ENCODE measurements around the gene PIK3CB.

DNA sequence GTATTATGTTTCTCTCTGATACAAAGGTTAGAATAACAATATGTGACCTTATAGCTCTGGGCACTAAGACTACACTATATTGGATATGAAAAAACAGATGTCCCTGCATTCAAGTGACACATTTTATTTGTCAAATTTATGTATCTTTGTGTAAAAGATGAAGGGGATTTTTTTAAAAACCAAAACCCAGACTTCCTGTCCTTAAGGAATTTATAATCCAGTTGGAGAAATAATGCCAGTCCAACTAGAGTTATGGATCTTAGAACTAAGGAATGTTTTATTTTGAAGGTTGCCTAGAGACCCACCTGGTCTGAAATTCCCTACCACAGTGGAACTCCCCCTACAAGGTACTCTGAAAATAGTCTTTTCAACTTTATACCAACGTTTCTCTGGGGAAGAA is 33.3 kb upstream of the PIK3CB start:
- TF ChIP-seq, protein P1, sequence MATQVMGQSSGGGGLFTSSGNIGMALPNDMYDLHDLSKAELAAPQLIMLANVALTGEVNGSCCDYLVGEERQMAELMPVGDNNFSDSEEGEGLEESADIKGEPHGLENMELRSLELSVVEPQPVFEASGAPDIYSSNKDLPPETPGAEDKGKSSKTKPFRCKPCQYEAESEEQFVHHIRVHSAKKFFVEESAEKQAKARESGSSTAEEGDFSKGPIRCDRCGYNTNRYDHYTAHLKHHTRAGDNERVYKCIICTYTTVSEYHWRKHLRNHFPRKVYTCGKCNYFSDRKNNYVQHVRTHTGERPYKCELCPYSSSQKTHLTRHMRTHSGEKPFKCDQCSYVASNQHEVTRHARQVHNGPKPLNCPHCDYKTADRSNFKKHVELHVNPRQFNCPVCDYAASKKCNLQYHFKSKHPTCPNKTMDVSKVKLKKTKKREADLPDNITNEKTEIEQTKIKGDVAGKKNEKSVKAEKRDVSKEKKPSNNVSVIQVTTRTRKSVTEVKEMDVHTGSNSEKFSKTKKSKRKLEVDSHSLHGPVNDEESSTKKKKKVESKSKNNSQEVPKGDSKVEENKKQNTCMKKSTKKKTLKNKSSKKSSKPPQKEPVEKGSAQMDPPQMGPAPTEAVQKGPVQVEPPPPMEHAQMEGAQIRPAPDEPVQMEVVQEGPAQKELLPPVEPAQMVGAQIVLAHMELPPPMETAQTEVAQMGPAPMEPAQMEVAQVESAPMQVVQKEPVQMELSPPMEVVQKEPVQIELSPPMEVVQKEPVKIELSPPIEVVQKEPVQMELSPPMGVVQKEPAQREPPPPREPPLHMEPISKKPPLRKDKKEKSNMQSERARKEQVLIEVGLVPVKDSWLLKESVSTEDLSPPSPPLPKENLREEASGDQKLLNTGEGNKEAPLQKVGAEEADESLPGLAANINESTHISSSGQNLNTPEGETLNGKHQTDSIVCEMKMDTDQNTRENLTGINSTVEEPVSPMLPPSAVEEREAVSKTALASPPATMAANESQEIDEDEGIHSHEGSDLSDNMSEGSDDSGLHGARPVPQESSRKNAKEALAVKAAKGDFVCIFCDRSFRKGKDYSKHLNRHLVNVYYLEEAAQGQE (IDR thresholded peaks at IDR 0.05; ENCODE audit: low read depth), result no peak
- TF ChIP-seq, protein P2, sequence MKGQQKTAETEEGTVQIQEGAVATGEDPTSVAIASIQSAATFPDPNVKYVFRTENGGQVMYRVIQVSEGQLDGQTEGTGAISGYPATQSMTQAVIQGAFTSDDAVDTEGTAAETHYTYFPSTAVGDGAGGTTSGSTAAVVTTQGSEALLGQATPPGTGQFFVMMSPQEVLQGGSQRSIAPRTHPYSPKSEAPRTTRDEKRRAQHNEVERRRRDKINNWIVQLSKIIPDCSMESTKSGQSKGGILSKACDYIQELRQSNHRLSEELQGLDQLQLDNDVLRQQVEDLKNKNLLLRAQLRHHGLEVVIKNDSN (IDR thresholded peaks at IDR 0.05), result no peak
- no peak for TF ChIP-seq RAD21 (IDR thresholded peaks at IDR 0.05; ENCODE audit: low read depth)
- no peak for TF ChIP-seq EGR1 (IDR thresholded peaks at IDR 0.05)
- TF ChIP-seq EP300 (IDR thresholded peaks at IDR 0.05; ENCODE audit: borderline replicate concordance), result no peak
- TF ChIP-seq NFIC (IDR thresholded peaks at IDR 0.05), result no peak
- TF ChIP-seq CEBPB (IDR thresholded peaks at IDR 0.05), result no peak
- TF ChIP-seq YY1 (IDR thresholded peaks at IDR 0.05; ENCODE audit: low read depth), result no peak
- TF ChIP-seq, protein P3, sequence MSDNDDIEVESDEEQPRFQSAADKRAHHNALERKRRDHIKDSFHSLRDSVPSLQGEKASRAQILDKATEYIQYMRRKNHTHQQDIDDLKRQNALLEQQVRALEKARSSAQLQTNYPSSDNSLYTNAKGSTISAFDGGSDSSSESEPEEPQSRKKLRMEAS (IDR thresholded peaks at IDR 0.05), result no peak
- no peak for TF ChIP-seq FOXM1 (IDR thresholded peaks at IDR 0.05; ENCODE audit: borderline replicate concordance, low read depth)

Data from Ishikawa (cell line).